Ovary (tissue), 3 donors: ENCODE data around the gene TNFRSF18.

ENCODE experiments used
- CTCF ChIP-seq, 3 donors: fragments of 450-650 bp in 2 of 3; fragments of 200-600 bp in 1 of 3; IDR thresholded peaks; one replicate each; pipeline versions ENCODE4 v1.5.1 to v1.8.0; 2016 to 2022; ENCODE audit warnings: antibody characterized with exemption in 3 of 3, mild to moderate bottlenecking in 1 of 3
- EP300 ChIP-seq: sonication (generic); formaldehyde crosslinking; IDR thresholded peaks from one replicate; pipeline ENCODE4 v1.6.1; 2017; ENCODE audit warnings: antibody characterized with exemption
- POLR2A ChIP-seq: fragments of 450-650 bp; IDR thresholded peaks from one replicate; pipeline ENCODE4 v1.6.1; 2017; ENCODE audit warnings: antibody characterized with exemption, mild to moderate bottlenecking, moderate library complexity
- donor health status: DM: no; HTN: no; CAD: no.

GRCh38 chr1:1179346-1179982, 26.9 kb downstream of the TNFRSF18 start:
- TF ChIP-seq CTCF (IDR thresholded peaks at IDR 0.05) (no peak), POLR2A (no peak), EP300 (no peak)
